CD14-positive monocyte (primary cell): ENCODE data around the gene PCED1A. TPM values are rescaled to one million over a fixed set of nuclear protein-coding genes. Genes with fewer than 3 reads are reported as not detected.
A peak's percentile ranks its signal among the peaks of the same experiment; 100 is the strongest.

Experiments
- DNase-seq, 3 donors: peaks; one replicate each; pipeline ENCODE4 v3.0.0-alpha.2; 2011 to 2022
- H2AFZ ChIP-seq: 2 replicates; pipeline ENCODE4 v1.6.0; 2012; ENCODE audit warnings: mild to moderate bottlenecking, low read depth, low read length, inconsistent platforms; ENCODE audit not compliant: insufficient read depth, poor library complexity, severe bottlenecking
- H3K27ac ChIP-seq, 2 donors: 1 replicate in 1 of 2; 2 replicates in 1 of 2; pipeline ENCODE4 v1.5.1; 2012 to 2013; ENCODE audit warnings: low read length in 2 of 2, control low read depth in 1 of 2, inconsistent platforms in 1 of 2, low read depth in 1 of 2, mild to moderate bottlenecking in 1 of 2
- H3K27me3 ChIP-seq, 2 donors: one replicate each; pipeline versions ENCODE4 v1.6.0 to v1.6.1; 2011 to 2013; ENCODE audit warnings: low read length in 2 of 2; ENCODE audit not compliant: control insufficient read depth in 2 of 2, insufficient read depth in 2 of 2
- H3K36me3 ChIP-seq, 2 donors: replicated peaks in 1 of 2; 1 replicate in 1 of 2; 2 replicates in 1 of 2; pipeline versions ENCODE4 v1.5.1 to v1.6.1; 2012 to 2013; ENCODE audit warnings: low read length in 2 of 2, control low read depth in 1 of 2, inconsistent platforms in 1 of 2, mild to moderate bottlenecking in 1 of 2; ENCODE audit not compliant: insufficient read depth in 2 of 2, control insufficient read depth in 1 of 2
- H3K4me1 ChIP-seq, 2 donors: 1 replicate in 1 of 2; 2 replicates in 1 of 2; pipeline versions ENCODE4 v1.5.1 to v1.6.1; 2012 to 2013; ENCODE audit warnings: low read length in 2 of 2, control low read depth in 1 of 2, inconsistent platforms in 1 of 2, mild to moderate bottlenecking in 1 of 2, moderate library complexity in 1 of 2; ENCODE audit not compliant: insufficient read depth in 2 of 2, control insufficient read depth in 1 of 2
- H3K4me2 ChIP-seq: replicated peaks from 2 replicates; pipeline ENCODE3; 2012; ENCODE audit warnings: low read length, moderate library complexity, mild to moderate bottlenecking; ENCODE audit not compliant: poor library complexity, severe bottlenecking; ENCODE audit errors: extremely low read depth
- H3K4me3 ChIP-seq, 3 experiments: fragments of 200-600 bp in 1 of 3; sonication (generic) in 1 of 3; replicated peaks in 1 of 3; 1 replicate in 2 of 3; 2 replicates in 1 of 3; pipeline ENCODE4 v1.5.1; 2011 to 2013; ENCODE audit warnings: low read length in 3 of 3, mild to moderate bottlenecking in 3 of 3, control low read depth in 2 of 3, low read depth in 2 of 3, inconsistent platforms in 1 of 3, moderate library complexity in 1 of 3
- H3K79me2 ChIP-seq: 2 replicates; pipeline ENCODE4 v1.6.0; 2012; ENCODE audit warnings: mild to moderate bottlenecking, control low read depth, inconsistent platforms, low read length, moderate library complexity; ENCODE audit not compliant: insufficient read depth
- H3K9ac ChIP-seq: 2 replicates; pipeline ENCODE4 v1.6.0; 2017; ENCODE audit warnings: low read length, mild to moderate bottlenecking; ENCODE audit not compliant: insufficient read depth, poor library complexity, severe bottlenecking
- H3K9me3 ChIP-seq, 2 donors: replicated peaks in 1 of 2; 1 replicate in 1 of 2; 2 replicates in 1 of 2; pipeline versions ENCODE4 v1.5.1 to v1.6.1; 2012 to 2013; ENCODE audit warnings: low read length in 2 of 2, control low read depth in 1 of 2; ENCODE audit not compliant: control insufficient read depth in 1 of 2, insufficient read depth in 1 of 2
- H4K20me1 ChIP-seq: 2 replicates; pipeline ENCODE4 v1.6.0; 2012; ENCODE audit warnings: mild to moderate bottlenecking, low read length, control low read depth, moderate library complexity; ENCODE audit not compliant: insufficient read depth
- H3K27ac Mint-ChIP-seq, 7 donors: one replicate each; pipeline ENCODE4 v1.8.0; 2020; ENCODE audit warnings: mild to moderate bottlenecking in 7 of 7, mixed read lengths in 7 of 7, moderate library complexity in 6 of 7, inconsistent platforms in 2 of 7
- H3K27me3 Mint-ChIP-seq, 3 donors: one replicate each; pipeline ENCODE4 v1.8.0; 2021 to 2022; ENCODE audit warnings: low read depth in 3 of 3, mild to moderate bottlenecking in 3 of 3, mixed read lengths in 3 of 3, moderate library complexity in 3 of 3, inconsistent platforms in 1 of 3
- H3K36me3 Mint-ChIP-seq, 2 donors: one replicate each; pipeline ENCODE4 v1.8.0; 2020; ENCODE audit warnings: mixed read lengths in 2 of 2, inconsistent platforms in 1 of 2, mild to moderate bottlenecking in 1 of 2
- H3K4me1 Mint-ChIP-seq: one replicate; pipeline ENCODE4 v1.8.0; 2020; ENCODE audit warnings: mild to moderate bottlenecking, mixed read lengths
- H3K4me3 Mint-ChIP-seq, 2 donors: one replicate each; pipeline ENCODE4 v1.8.0; 2020; ENCODE audit warnings: mild to moderate bottlenecking in 2 of 2, mixed read lengths in 2 of 2, moderate library complexity in 1 of 2
- H3K9me3 Mint-ChIP-seq, 7 donors: one replicate each; pipeline ENCODE4 v1.8.0; 2020 to 2022; ENCODE audit warnings: mixed read lengths in 7 of 7, mild to moderate bottlenecking in 6 of 7, moderate library complexity in 6 of 7, inconsistent platforms in 2 of 7
- CTCF ChIP-seq: fragments of 200-600 bp; IDR thresholded peaks from one replicate; pipeline ENCODE4 v1.8.0; 2022; ENCODE audit warnings: antibody characterized with exemption, mild to moderate bottlenecking
- WGBS: methylation state at CpG from one replicate; pipeline ENCODE4 v1.1.5; 2013; ENCODE audit warnings: missing lambda C conversion rate; ENCODE audit not compliant: insufficient coverage; 5-methylcytosine and 5-hydroxymethylcytosine counted together
- intact Hi-C, 2 donors: fragments of 100-400 bp; cut with micrococcal nuclease; formaldehyde crosslinking; loops; one replicate each; pipeline versions ENCODE4 v1.15.0 to v1.15.1; 2023
- polyA plus RNA-seq, 3 donors: library from polyadenylated mRNA; depleted of rRNA in 1 of 3; unstranded in 2 of 3; stranded (reverse) in 1 of 3; fragments of 300-500 nt in 2 of 3; fragments of >200 nt in 1 of 3; fragmentation: Illumina TruSeq in 2 of 3; gene quantifications; 1 replicate in 2 of 3; 2 replicates in 1 of 3; pipeline ENCODE4 v1.2.3, GENCODE V29; 2012 to 2021

The PCED1A gene
- polyA plus RNA-seq, 3 donors: 9.1 to 85.2 (median 10.2) TPM

- Mint-ChIP-seq H3K4me1 (no peaks in the 10 kb centered on the region), H3K36me3 (no peaks in the 10 kb centered on the region), H3K9me3 (peaks cover 0 to 17% (median 11%) of the 10 kb centered on the region in 7 donors), H3K27me3 (peaks cover 20 to 27% (median 21%) of the 10 kb centered on the region in 3 donors), H3K27ac (peak within 1 kb of the TSS in 1 of 7 donors; percentile 12), H3K4me3 (no peak within 1 kb of the TSS)
- H2AFZ ChIP-seq: no peak within 1 kb of the TSS
- no peaks in the 10 kb centered on the region for H4K20me1 ChIP-seq
- H3K4me2 ChIP-seq: no peak within 1 kb of the TSS
- peaks cover 10 to 24% of the 10 kb centered on the region in 2 donors for H3K27me3 ChIP-seq
- no peak for TF ChIP-seq CTCF
- no peak within 1 kb of the TSS for H3K9ac ChIP-seq
- H3K4me1 ChIP-seq: no peaks in the 10 kb centered on the region
- no peak for DNase-seq
- H3K9me3 ChIP-seq: no peaks in the 10 kb centered on the region
- H3K36me3 ChIP-seq: no peaks in the 10 kb centered on the region
- intact Hi-C loops: no loop called here
- H3K4me3 ChIP-seq: no peak within 1 kb of the TSS
- H3K27ac ChIP-seq: no peak within 1 kb of the TSS
- H3K79me2 ChIP-seq: no peaks in the 10 kb centered on the region
- WGBS: 88% methylated on average over 3 of the region's 10 CpGs
These were observed 24.3 kb downstream of the PCED1A start, which contains the start of gene TMEM239 for GRCh38 chr20:2816030-2816582. TMEM239 (plus strand) TSS chr20:2816364; CDS start chr20:2816555, 191 bp downstream.

- Histone ChIP-seq H3K9ac (no peak overlapping the region), H2AFZ (no peak overlapping the region), H4K20me1 (no peaks in the 10 kb centered on the region), H3K4me3 (no peak overlapping the region), H3K27ac (no peak overlapping the region), H3K4me1 (no peaks in the 10 kb centered on the region), H3K27me3 (peaks cover 4 to 16% of the 10 kb centered on the region in 2 donors), H3K9me3 (no peaks in the 10 kb centered on the region), H3K4me2 (no peak overlapping the region), H3K36me3 (no peaks in the 10 kb centered on the region), H3K79me2 (no peaks in the 10 kb centered on the region)
- DNase-seq: no peak
- intact Hi-C loops: no loop called here
- Mint-ChIP-seq H3K27me3 (peaks cover 13 to 20% (median 18%) of the 10 kb centered on the region in 3 donors), H3K9me3 (peaks cover 0 to 15% (median 11%) of the 10 kb centered on the region in 7 donors), H3K36me3 (no peaks in the 10 kb centered on the region), H3K4me1 (no peaks in the 10 kb centered on the region), H3K27ac (peak overlapping the region in 1 of 7 donors; percentile 12), H3K4me3 (no peak overlapping the region)
- no peak for TF ChIP-seq CTCF
- whole genome bisulfite sequencing: 93% methylated on average over 7 of the region's 8 CpGs
These were observed 25.1 kb downstream of the PCED1A start for GRCh38 chr20:2815242-2815900.
